Upper lobe of right lung (tissue), 1 donor: ENCODE data around the gene PUM2. TPM values are rescaled to one million over a fixed set of nuclear protein-coding genes. Genes with fewer than 3 reads are reported as not detected.

Source experiments
- ATAC-seq: fragments of 200-7000 bp; cut with Tn5 transposase; one replicate; pipeline ENCODE4 v1.9.1; 2020; ENCODE audit warnings: mild to moderate bottlenecking, moderate library complexity
- DNase-seq: peaks from one replicate; pipeline ENCODE4 v3.0.0-alpha.2; 2020
- H3K27ac ChIP-seq: fragments of 200-600 bp; one replicate; pipeline ENCODE4 v1.8.0; 2022
- H3K27me3 ChIP-seq: fragments of 200-600 bp; one replicate; pipeline ENCODE4 v1.8.0; 2022; ENCODE audit warnings: mild to moderate bottlenecking
- H3K36me3 ChIP-seq: fragments of 200-600 bp; one replicate; pipeline ENCODE4 v1.8.0; 2022
- H3K4me1 ChIP-seq: fragments of 200-600 bp; one replicate; pipeline ENCODE4 v1.8.0; 2022
- H3K4me3 ChIP-seq: fragments of 200-600 bp; one replicate; pipeline ENCODE4 v1.8.0; 2022; ENCODE audit warnings: mild to moderate bottlenecking
- H3K9me3 ChIP-seq: fragments of 200-600 bp; one replicate; pipeline ENCODE4 v1.8.0; 2022
- intact Hi-C: fragments of 100-400 bp; cut with DNase I; formaldehyde crosslinking; loops from one replicate; pipeline ENCODE4 v1.11.0; 2022
- total RNA-seq: library from RNA; stranded (reverse); fragmentation: NEBNext Ultra II Directional; extraction: Animal tissue kit (Norgen Biotek cat#: 25700); gene quantifications from one replicate; pipeline ENCODE4 v1.2.1, GENCODE V29; 2021
- TF ChIP-seq, protein P1 (sequence below): fragments of 200-600 bp; IDR thresholded peaks from one replicate; pipeline ENCODE4 v1.8.0; 2022; ENCODE audit warnings: antibody characterized with exemption
- donor health status: DM: no; HTN: yes; CAD: no; lungs with severe emphysema.

PUM2 gene
- total RNA-seq, 1 donor from 2014 or later, result 116 TPM

DNA sequence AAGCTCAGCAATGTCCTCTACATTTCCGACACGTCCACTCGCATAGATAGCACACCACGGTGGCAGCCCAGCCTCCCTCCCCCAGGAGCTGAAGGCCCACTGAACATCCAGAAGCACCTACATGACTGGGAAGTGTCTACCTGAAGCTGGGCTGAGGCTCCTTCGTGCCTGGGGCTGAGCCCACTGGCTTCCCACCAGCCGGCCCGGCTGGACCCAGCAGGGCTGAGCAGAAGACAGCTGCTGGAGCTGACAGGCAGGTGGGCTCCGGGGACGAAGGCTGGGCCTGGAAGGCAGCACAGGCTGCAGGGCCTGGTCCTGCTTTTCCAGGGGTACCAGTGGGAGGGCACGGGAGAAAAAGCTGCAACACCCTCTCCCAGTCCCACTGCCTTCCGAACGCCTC lies 139.2 kb downstream of the PUM2 start:
- H3K4me3 ChIP-seq, result no peak overlapping the region
- peak overlapping the region; percentile 11 for H3K27ac ChIP-seq
- no peaks in the 10 kb centered on the region for H3K9me3 ChIP-seq
- intact Hi-C loops, result no loop called here
- no peaks in the 10 kb centered on the region for H3K36me3 ChIP-seq
- H3K27me3 ChIP-seq, result no peaks in the 10 kb centered on the region
- ATAC-seq, result no peak
- peaks cover 34% of the 10 kb centered on the region for H3K4me1 ChIP-seq
- TF ChIP-seq, protein P1, sequence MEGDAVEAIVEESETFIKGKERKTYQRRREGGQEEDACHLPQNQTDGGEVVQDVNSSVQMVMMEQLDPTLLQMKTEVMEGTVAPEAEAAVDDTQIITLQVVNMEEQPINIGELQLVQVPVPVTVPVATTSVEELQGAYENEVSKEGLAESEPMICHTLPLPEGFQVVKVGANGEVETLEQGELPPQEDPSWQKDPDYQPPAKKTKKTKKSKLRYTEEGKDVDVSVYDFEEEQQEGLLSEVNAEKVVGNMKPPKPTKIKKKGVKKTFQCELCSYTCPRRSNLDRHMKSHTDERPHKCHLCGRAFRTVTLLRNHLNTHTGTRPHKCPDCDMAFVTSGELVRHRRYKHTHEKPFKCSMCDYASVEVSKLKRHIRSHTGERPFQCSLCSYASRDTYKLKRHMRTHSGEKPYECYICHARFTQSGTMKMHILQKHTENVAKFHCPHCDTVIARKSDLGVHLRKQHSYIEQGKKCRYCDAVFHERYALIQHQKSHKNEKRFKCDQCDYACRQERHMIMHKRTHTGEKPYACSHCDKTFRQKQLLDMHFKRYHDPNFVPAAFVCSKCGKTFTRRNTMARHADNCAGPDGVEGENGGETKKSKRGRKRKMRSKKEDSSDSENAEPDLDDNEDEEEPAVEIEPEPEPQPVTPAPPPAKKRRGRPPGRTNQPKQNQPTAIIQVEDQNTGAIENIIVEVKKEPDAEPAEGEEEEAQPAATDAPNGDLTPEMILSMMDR, result no peak
- peak; percentile 61 for DNase-seq

DNA sequence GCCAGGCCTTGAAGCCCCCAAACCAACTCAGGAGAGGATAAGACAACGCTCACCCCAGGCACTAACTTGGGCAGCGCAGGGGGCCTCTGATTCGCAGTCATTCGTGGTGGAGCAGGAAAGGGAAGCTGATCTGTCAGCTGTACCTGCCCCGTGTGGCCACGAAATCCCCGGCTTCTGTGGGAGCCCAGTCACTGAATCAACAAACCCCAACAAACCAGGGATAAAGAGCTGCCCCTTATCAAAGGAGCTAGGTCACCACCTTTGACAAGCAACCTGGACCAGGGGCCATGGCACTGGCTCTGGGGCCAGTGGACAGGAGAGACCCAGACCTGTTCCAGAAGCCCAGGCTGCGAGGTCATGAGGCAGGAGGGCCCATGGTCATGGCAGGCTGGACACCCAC lies 140.2 kb downstream of the PUM2 start:
- no peak for DNase-seq
- intact Hi-C loops, result no loop called here
- peaks cover 34% of the 10 kb centered on the region for H3K4me1 ChIP-seq
- no peaks in the 10 kb centered on the region for H3K9me3 ChIP-seq
- ATAC-seq, result no peak
- H3K27me3 ChIP-seq, result no peaks in the 10 kb centered on the region
- H3K4me3 ChIP-seq, result no peak overlapping the region
- TF ChIP-seq, protein P1, result no peak
- H3K27ac ChIP-seq, result no peak overlapping the region
- H3K36me3 ChIP-seq, result no peaks in the 10 kb centered on the region

DNA sequence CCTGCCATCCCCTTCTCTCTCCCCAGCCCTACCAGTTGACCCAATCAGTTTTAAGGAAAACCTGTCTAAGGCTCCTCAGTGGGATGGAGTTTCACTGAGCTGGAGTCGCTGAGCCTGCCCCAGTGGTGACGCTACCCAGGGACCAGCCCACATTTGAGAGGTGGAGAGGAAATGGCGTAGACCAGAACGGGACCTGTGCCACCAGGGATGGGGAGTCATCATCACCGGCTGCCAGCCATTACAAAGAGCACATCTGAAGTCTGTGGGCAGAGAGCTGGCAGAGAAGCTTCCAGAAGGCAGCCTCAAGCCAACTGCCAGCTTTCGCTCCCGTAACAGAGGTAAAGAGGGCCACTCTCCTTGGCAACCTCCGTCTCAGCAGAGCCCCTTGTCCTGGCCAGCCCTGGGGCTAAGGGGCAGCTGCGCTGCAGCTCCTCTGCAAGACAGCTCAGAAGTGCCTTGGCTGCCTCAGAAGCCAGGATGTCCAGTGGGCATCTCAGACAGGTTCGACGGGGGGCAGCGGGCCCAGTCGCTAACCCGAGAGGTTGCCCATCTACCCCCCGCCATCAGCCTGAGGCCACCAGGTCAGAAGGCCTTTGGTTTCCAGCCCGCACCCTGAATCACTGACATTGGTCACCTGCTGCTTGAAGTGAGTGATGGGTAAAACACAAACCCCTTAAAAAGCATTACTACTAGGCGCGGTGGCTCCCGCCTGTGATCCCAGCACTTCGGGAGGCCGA lies 141.1 kb downstream of the PUM2 start:
- DNase-seq (peak; percentile 59), ATAC-seq (no peak)
- H3K27me3 ChIP-seq, result no peaks in the 10 kb centered on the region
- H3K9me3 ChIP-seq, result no peaks in the 10 kb centered on the region
- intact Hi-C loops, result no loop called here
- H3K4me1 ChIP-seq, result peaks cover 34% of the 10 kb centered on the region
- H3K4me3 ChIP-seq, result no peak overlapping the region
- TF ChIP-seq, protein P1, result no peak
- peak overlapping the region; percentile 80 for H3K27ac ChIP-seq
- H3K36me3 ChIP-seq, result no peaks in the 10 kb centered on the region

DNA sequence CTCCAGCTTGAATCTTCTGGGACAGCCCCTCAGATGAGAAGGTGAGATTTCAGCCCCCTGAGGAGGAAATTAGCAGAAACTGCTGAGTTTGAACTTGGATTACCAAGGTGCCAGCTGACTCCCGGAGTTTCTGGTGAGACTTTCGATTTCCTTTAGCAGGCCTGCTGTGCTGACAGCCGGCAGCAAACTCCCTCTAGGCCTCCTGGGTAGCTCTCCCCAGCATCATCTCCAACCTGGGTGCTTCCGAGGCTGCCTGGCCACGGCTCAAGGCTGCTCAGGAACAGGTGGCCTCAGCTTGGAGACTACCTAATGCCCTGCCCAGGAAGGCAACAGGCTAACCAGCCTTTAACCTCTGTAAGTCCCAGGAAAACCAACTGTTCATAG lies 142.2 kb downstream of the PUM2 start:
- TF ChIP-seq, protein P1, result no peak
- Histone ChIP-seq H3K27ac (peak overlapping the region; percentile 80), H3K9me3 (no peaks in the 10 kb centered on the region), H3K4me1 (peaks cover 31% of the 10 kb centered on the region), H3K36me3 (no peaks in the 10 kb centered on the region), H3K27me3 (no peaks in the 10 kb centered on the region), H3K4me3 (no peak overlapping the region)
- intact Hi-C loops, result no loop called here
- ATAC-seq (no peak), DNase-seq (no peak)

DNA sequence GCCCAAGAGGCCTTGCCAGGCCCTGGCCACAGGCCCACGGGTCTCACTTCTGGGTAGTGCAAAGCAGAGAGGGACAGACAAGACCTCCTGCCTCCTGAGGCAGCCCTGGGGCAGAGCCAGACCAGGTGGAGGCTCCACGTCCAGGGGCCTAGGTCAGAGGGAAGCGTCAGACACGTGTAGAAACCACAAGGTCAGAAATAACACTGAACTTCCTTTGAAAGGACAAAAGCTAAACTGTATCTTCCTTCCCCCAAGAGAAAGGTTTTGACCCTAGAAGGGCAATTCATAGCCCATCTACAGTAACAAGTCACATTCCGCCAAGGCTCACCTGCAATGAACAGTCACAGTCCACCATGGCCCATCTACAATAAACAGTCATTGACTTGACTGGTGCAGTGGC lies 143.6 kb downstream of the PUM2 start:
- no peak overlapping the region for H3K4me3 ChIP-seq
- H3K27ac ChIP-seq, result peak overlapping the region; percentile 80
- H3K27me3 ChIP-seq, result no peaks in the 10 kb centered on the region
- intact Hi-C loops, result no loop called here
- DNase-seq (no peak), ATAC-seq (no peak)
- peaks cover 22% of the 10 kb centered on the region for H3K4me1 ChIP-seq
- H3K9me3 ChIP-seq, result no peaks in the 10 kb centered on the region
- TF ChIP-seq, protein P1, result no peak
- H3K36me3 ChIP-seq, result no peaks in the 10 kb centered on the region
